Immature natural killer cell (primary cell): ENCODE data around the gene KRT4. TPM values are rescaled to one million over a fixed set of nuclear protein-coding genes. Genes with fewer than 3 reads are reported as not detected.

Experiments used
- DNase-seq, 3 donors: peaks; one replicate each; pipeline ENCODE4 v3.0.0; 2022; ENCODE audit warnings: mixed read lengths in 1 of 3
- H3K27ac Mint-ChIP-seq, 6 donors: one replicate each; pipeline ENCODE4 v1.8.0; 2020; ENCODE audit warnings: mixed read lengths in 6 of 6, mild to moderate bottlenecking in 5 of 6, inconsistent platforms in 4 of 6, moderate library complexity in 3 of 6
- H3K27me3 Mint-ChIP-seq, 3 donors: one replicate each; pipeline ENCODE4 v1.8.0; 2020 to 2021; ENCODE audit warnings: low read depth in 3 of 3, mild to moderate bottlenecking in 3 of 3, mixed read lengths in 3 of 3, moderate library complexity in 3 of 3, inconsistent platforms in 1 of 3
- H3K36me3 Mint-ChIP-seq, 3 donors: one replicate each; pipeline ENCODE4 v1.8.0; 2020; ENCODE audit warnings: mixed read lengths in 3 of 3, inconsistent platforms in 2 of 3, mild to moderate bottlenecking in 2 of 3
- H3K4me1 Mint-ChIP-seq, 2 donors: one replicate each; pipeline ENCODE4 v1.8.0; 2020; ENCODE audit warnings: inconsistent platforms in 2 of 2, mild to moderate bottlenecking in 2 of 2, mixed read lengths in 2 of 2, moderate library complexity in 1 of 2
- H3K4me3 Mint-ChIP-seq, 5 donors: one replicate each; pipeline ENCODE4 v1.8.0; 2020; ENCODE audit warnings: mild to moderate bottlenecking in 5 of 5, mixed read lengths in 5 of 5, inconsistent platforms in 3 of 5, moderate library complexity in 3 of 5
- H3K9me3 Mint-ChIP-seq, 6 donors: one replicate each; pipeline ENCODE4 v1.8.0; 2020; ENCODE audit warnings: mild to moderate bottlenecking in 6 of 6, mixed read lengths in 6 of 6, inconsistent platforms in 4 of 6, moderate library complexity in 3 of 6
- polyA plus RNA-seq, 3 donors: library from polyadenylated mRNA; unstranded; fragments of 300-500 nt; fragmentation: Illumina TruSeq; gene quantifications; one replicate each; pipeline ENCODE4 v1.2.3, GENCODE V29; 2021

The KRT4 gene
- polyA plus RNA-seq, 3 donors from 2014 or later, result not detected

DNA sequence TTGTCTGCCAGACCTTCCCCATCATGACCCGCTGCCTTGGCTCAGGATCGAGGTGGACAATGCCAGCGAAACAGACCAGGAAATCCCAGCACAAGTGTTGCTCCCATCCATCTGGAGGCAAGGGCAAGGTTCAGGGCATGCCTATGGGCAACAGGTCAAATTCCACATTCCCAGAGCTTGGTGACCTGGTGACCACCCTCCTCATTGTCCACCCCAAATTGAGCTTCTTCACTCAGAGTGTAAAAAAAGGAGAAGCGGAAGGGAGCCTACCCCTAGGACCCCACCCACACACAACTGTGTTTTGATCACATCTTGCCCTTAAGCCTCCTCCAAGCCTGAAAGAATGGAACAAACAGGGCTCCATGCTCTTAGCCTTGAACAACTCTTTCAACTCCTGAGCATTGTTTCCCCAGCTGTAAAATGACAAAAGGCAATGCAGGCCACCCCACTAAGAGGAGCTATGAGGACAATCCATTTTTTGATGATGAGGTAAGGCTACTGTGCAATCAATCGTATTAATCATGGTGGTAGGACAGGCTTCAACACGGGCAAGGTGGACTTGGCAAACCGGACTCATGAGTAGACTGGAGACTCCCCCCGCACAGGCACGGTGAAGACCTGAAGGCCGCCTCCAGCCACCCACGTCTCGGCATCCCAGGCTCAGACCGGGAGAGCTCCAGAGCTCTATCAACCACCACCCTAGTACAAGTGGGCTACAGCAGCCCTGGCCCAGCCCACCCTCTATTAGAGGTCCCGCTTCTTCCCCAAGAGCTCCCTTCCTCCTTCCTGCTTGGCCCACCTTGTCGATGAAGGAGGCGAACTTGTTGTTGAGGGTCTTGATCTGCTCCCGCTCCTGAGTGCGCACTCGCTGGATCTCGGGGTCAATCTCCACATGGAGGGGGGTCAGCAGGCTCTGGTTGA, 19.3 kb upstream of the KRT4 start:
- Mint-ChIP-seq H3K4me1 (peaks cover 27 to 30% of the 10 kb centered on the region in 2 donors), H3K27me3 (peaks cover 0 to 10% (median 5%) of the 10 kb centered on the region in 3 donors), H3K27ac (peak overlapping the region in 3 of 6 donors; percentile 32 to 77 (median 53)), H3K9me3 (peaks cover 0 to 2% (median 0%) of the 10 kb centered on the region in 6 donors), H3K36me3 (no peaks in the 10 kb centered on the region), H3K4me3 (no peak overlapping the region)
- no peak for DNase-seq

DNA sequence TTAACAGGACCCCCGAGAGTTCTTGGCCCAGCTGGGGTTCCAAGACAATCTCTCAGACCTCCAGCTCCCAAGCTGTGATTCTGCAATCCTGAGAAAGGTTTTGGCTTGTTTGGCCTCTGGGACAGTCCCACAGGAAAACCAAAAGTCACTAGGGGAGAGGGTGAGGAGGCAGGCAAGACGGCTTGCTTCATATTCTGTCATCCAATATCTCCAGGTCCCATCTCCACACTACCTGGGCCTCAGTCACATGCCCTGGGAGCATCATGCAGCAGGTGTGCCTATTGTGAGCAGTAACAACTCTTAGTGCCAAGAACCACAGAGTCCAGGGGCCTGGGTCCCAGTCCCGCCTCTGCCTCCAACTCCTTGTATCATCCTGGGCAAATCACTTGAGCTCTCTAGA, 18.5 kb upstream of the KRT4 start:
- H3K36me3 Mint-ChIP-seq, result no peaks in the 10 kb centered on the region
- no peak for DNase-seq
- H3K4me3 Mint-ChIP-seq, result no peak overlapping the region
- H3K9me3 Mint-ChIP-seq, result peaks cover 0 to 2% (median 0%) of the 10 kb centered on the region in 6 donors
- H3K4me1 Mint-ChIP-seq, result peaks cover 23% of the 10 kb centered on the region in 2 donors
- peaks cover 0 to 10% (median 4%) of the 10 kb centered on the region in 3 donors for H3K27me3 Mint-ChIP-seq
- no peak overlapping the region for H3K27ac Mint-ChIP-seq

DNA sequence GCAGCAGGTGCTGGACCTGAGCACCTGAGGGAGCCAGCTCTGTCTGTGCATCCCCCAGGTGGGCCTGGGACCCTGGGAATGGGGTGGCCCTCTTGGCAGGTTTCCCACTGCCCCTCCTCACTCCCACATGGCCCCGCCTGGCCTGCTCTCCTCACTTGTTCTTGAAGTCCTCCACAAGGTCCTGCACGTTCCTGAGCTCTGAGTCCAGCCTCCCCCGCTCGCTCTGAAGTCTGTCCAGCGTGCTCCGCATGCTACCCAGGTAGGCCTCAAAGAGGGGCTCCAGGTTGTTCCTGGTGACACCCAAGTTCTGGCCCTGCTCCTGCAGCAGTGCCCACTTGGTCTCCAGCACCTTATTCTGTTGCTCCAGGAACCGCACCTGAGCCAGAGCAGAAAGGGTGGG, 17.3 kb upstream of the KRT4 start:
- H3K4me1 Mint-ChIP-seq, result peaks cover 11% of the 10 kb centered on the region in 2 donors
- peaks cover 0 to 2% (median 0%) of the 10 kb centered on the region in 6 donors for H3K9me3 Mint-ChIP-seq
- peaks cover 0 to 4% (median 2%) of the 10 kb centered on the region in 3 donors for H3K27me3 Mint-ChIP-seq
- no peak overlapping the region for H3K4me3 Mint-ChIP-seq
- DNase-seq, result no peak
- no peak overlapping the region for H3K27ac Mint-ChIP-seq
- H3K36me3 Mint-ChIP-seq, result no peaks in the 10 kb centered on the region

- H3K4me1 Mint-ChIP-seq, result peaks cover under 1% of the 10 kb centered on the region in 2 donors
- peaks cover 0 to 6% (median 5%) of the 10 kb centered on the region in 3 donors for H3K27me3 Mint-ChIP-seq
- H3K36me3 Mint-ChIP-seq, result no peaks in the 10 kb centered on the region
- no peak overlapping the region for H3K4me3 Mint-ChIP-seq
- DNase-seq, result no peak
- peak overlapping the region in 2 of 6 donors; percentile 2 to 29 for H3K27ac Mint-ChIP-seq
- peaks cover 0 to 2% (median 0%) of the 10 kb centered on the region in 6 donors for H3K9me3 Mint-ChIP-seq
Observed at GRCh38 chr12:52829986-52830770, 16.3 kb upstream of the KRT4 start.

GRCh38 chr12:52828591-52829021, 14.7 kb upstream of the KRT4 start:
- H3K4me3 Mint-ChIP-seq, result no peak overlapping the region
- H3K36me3 Mint-ChIP-seq, result no peaks in the 10 kb centered on the region
- no peaks in the 10 kb centered on the region for H3K4me1 Mint-ChIP-seq
- H3K27me3 Mint-ChIP-seq, result peaks cover 3 to 5% (median 5%) of the 10 kb centered on the region in 3 donors
- no peak overlapping the region for H3K27ac Mint-ChIP-seq
- no peak for DNase-seq
- H3K9me3 Mint-ChIP-seq, result peaks cover 0 to 2% (median 0%) of the 10 kb centered on the region in 6 donors

DNA sequence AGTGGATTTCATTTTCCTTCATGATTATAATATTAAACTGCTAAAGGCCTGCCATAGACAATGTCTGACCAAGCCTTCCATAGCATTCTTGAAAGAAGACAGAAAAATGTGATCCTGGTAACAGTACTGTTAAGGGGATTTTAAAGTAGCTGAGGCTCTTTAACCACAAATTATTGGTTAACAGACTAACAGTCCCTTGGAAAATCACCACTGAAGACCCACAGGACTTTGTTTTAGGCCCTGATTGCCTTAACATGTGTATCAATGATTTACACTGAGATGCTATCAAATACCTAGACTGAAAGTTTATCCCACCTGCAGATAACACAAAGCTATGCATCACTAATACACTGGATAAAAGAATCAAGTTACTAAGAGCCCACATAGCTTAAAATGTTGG, 14.2 kb upstream of the KRT4 start:
- Mint-ChIP-seq H3K4me1 (no peaks in the 10 kb centered on the region), H3K27ac (no peak overlapping the region), H3K4me3 (no peak overlapping the region), H3K9me3 (peaks cover 0 to 2% (median 0%) of the 10 kb centered on the region in 6 donors), H3K36me3 (no peaks in the 10 kb centered on the region), H3K27me3 (peaks cover 4 to 5% (median 5%) of the 10 kb centered on the region in 3 donors)
- no peak for DNase-seq

DNA sequence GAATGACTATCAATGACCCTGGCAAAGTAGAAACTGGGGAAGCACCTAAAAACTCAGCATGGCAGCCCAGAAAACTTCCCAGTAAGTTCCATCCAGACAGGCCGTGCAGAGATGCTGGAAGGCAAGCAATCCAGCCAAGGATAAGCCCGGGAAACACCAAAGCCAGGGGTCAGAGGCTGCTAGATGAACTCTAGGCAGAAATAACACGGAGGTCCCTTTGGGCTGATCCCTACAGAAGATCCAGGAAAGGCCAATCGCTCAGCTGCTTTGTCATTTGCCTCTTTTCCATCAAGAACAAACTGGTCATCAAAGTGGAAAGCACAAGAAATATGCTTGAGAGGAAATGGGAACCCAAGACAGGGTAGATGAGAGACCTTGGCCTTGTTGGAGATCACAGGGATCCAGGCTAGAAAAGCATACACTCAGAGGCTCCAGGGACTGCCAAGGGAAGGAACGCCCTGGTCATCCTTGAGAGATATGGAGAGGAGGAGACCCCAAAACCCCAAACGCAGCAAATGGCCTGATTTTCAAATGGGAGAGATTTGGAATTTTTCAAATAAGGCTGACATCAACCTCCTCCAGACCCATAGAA, 13.7 kb upstream of the KRT4 start:
- H3K27me3 Mint-ChIP-seq, result peaks cover 5% of the 10 kb centered on the region in 3 donors
- no peak overlapping the region for H3K27ac Mint-ChIP-seq
- no peaks in the 10 kb centered on the region for H3K36me3 Mint-ChIP-seq
- no peak overlapping the region for H3K4me3 Mint-ChIP-seq
- H3K9me3 Mint-ChIP-seq, result peaks cover 0 to 2% (median 0%) of the 10 kb centered on the region in 6 donors
- H3K4me1 Mint-ChIP-seq, result no peaks in the 10 kb centered on the region
- no peak for DNase-seq

- no peaks in the 10 kb centered on the region for H3K36me3 Mint-ChIP-seq
- H3K4me3 Mint-ChIP-seq, result no peak overlapping the region
- DNase-seq, result no peak
- H3K9me3 Mint-ChIP-seq, result peaks cover 0 to 2% (median 0%) of the 10 kb centered on the region in 6 donors
- H3K27me3 Mint-ChIP-seq, result peaks cover 5% of the 10 kb centered on the region in 3 donors
- H3K27ac Mint-ChIP-seq, result no peak overlapping the region
- no peaks in the 10 kb centered on the region for H3K4me1 Mint-ChIP-seq
Observed at GRCh38 chr12:52826611-52827498, 12.9 kb upstream of the KRT4 start.

GRCh38 chr12:52825961-52826360, 12.0 kb upstream of the KRT4 start:
- Mint-ChIP-seq H3K27ac (no peak overlapping the region), H3K9me3 (peaks cover 0 to 2% (median 0%) of the 10 kb centered on the region in 6 donors), H3K4me3 (no peak overlapping the region), H3K27me3 (peaks cover 5% of the 10 kb centered on the region in 3 donors), H3K36me3 (no peaks in the 10 kb centered on the region), H3K4me1 (no peaks in the 10 kb centered on the region)
- DNase-seq, result no peak

GRCh38 chr12:52824741-52825410, 11.0 kb upstream of the KRT4 start:
- H3K27me3 Mint-ChIP-seq, result peaks cover 5% of the 10 kb centered on the region in 3 donors
- H3K36me3 Mint-ChIP-seq, result no peaks in the 10 kb centered on the region
- no peak overlapping the region for H3K4me3 Mint-ChIP-seq
- DNase-seq, result no peak
- H3K27ac Mint-ChIP-seq, result no peak overlapping the region
- H3K4me1 Mint-ChIP-seq, result no peaks in the 10 kb centered on the region
- H3K9me3 Mint-ChIP-seq, result no peaks in the 10 kb centered on the region

DNA sequence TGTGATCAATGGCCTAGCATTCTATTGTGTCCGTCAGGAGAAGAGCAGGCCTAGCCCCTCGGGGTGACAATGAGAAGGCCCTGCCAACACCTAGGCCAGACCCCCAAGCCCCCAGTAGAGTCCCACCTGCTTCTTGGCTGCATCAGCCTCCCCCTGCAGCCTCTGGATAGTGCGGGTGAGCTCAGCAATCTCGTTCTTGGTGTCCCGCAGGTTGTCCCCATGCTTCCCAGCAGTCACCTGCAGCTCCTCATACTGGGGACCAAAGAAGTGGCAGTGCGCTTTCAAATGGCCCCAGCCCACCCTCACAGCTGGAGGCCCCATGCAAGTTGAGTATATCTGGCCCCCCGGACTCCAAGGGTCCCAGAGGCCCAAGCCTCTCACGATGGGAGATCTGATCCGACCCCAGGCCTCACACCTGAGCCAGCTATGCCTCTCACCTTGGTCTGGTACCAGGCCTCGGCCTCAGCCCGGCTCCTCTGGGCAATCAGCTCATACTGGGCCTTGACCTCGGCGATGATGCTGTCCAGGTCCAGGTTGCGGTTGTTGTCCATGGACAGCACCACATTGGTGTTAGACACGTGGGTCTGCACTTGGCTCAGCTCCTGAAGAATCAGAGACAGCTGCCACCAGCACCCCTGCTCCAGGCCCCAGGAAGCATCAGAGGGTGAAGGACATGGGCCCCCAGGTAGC, 10.0 kb upstream of the KRT4 start:
- no peak for DNase-seq
- Mint-ChIP-seq H3K36me3 (no peaks in the 10 kb centered on the region), H3K4me1 (no peaks in the 10 kb centered on the region), H3K4me3 (no peak overlapping the region), H3K9me3 (no peaks in the 10 kb centered on the region), H3K27ac (peak overlapping the region in 1 of 6 donors; percentile 45), H3K27me3 (peaks cover 5% of the 10 kb centered on the region in 3 donors)
